22Rv1 (cell line): ENCODE results near the gene EPHB1.

ENCODE experiments used
- ZFX ChIP-seq: fragments of 450-650 bp; IDR thresholded peaks from 2 replicates; pipeline ENCODE4 v1.6.1; 2017; ENCODE audit warnings: antibody characterized with exemption, borderline replicate concordance
- TF ChIP-seq, protein P1 (sequence below): fragments of 450-650 bp; IDR thresholded peaks from 2 replicates; pipeline ENCODE4 v1.5.1; 2017; ENCODE audit warnings: mild to moderate bottlenecking

DNA sequence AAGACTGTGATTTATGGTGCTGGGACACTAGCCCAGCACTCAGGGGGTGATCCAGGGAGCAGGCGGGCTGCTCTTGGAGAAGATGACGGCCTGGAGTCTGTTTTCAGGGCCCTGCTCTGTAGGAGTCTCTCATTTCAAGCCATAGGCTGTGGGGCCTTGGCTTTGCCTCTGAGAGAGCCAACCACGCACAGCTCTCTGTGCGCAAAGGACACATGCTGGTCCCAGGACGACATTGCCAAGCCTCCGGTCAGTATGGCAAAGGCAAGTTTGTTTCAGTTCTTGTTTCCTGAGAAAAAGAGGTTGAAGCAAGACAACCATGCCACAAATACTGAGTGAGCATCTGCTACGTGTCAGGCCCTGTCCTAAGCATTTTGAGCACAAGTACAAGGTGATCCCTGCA, 197.1 kb downstream of the EPHB1 start:
- TF ChIP-seq, protein P1, sequence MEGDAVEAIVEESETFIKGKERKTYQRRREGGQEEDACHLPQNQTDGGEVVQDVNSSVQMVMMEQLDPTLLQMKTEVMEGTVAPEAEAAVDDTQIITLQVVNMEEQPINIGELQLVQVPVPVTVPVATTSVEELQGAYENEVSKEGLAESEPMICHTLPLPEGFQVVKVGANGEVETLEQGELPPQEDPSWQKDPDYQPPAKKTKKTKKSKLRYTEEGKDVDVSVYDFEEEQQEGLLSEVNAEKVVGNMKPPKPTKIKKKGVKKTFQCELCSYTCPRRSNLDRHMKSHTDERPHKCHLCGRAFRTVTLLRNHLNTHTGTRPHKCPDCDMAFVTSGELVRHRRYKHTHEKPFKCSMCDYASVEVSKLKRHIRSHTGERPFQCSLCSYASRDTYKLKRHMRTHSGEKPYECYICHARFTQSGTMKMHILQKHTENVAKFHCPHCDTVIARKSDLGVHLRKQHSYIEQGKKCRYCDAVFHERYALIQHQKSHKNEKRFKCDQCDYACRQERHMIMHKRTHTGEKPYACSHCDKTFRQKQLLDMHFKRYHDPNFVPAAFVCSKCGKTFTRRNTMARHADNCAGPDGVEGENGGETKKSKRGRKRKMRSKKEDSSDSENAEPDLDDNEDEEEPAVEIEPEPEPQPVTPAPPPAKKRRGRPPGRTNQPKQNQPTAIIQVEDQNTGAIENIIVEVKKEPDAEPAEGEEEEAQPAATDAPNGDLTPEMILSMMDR: no peak
- TF ChIP-seq ZFX: no peak
